Pancreas (tissue), 10 donors: ENCODE results near the gene FCN2. TPM values are rescaled to one million over a fixed set of nuclear protein-coding genes. Genes with fewer than 3 reads are reported as not detected.

Experiments used
- ATAC-seq, 4 donors: fragments of 200-7000 bp; cut with Tn5 transposase; one replicate each; pipeline versions ENCODE4 v1.8.0 to v1.9.1; 2020; ENCODE audit warnings: mild to moderate bottlenecking in 4 of 4, moderate library complexity in 4 of 4
- DNase-seq, 6 donors: peaks; one replicate each; pipeline ENCODE4 v3.0.0-alpha.2; 2020
- FAIRE-seq: peaks from 2 replicates; lab custom pipeline; 2012; peaks lifted over from hg19 to GRCh38; lab: Jason Lieb, UNC
- H3K27ac ChIP-seq, 4 donors: fragments of 200-600 bp; sonication (generic); 1 replicate in 3 of 4; 2 replicates in 1 of 4; pipeline versions ENCODE4 v1.5.0 to v1.8.0; 2020
- H3K27me3 ChIP-seq, 4 donors: fragments of 200-600 bp; one replicate each; pipeline ENCODE4 v1.8.0; 2021
- H3K36me3 ChIP-seq, 3 donors: fragments of 200-600 bp; sonication (generic) in 1 of 3; one replicate each; pipeline versions ENCODE4 v1.5.0 to v1.8.0; 2020 to 2021
- H3K4me1 ChIP-seq, 3 donors: fragments of 200-600 bp; one replicate each; pipeline ENCODE4 v1.8.0; 2021
- H3K4me3 ChIP-seq, 4 donors: fragments of 200-600 bp; sonication (generic) in 2 of 4; one replicate each; pipeline versions ENCODE4 v1.5.0 to v1.8.0; 2020 to 2021
- H3K9me3 ChIP-seq, 4 donors: fragments of 200-600 bp; one replicate each; pipeline ENCODE4 v1.8.0; 2021
- WGBS, 2 donors: extraction: QIAGEN DNeasy Blood & Tissue Kit; methylation state at CpG; one replicate each; pipeline ENCODE4 v1.1.7; 2013; 5-methylcytosine and 5-hydroxymethylcytosine counted together
- intact Hi-C, 3 donors: fragments of 100-400 bp; cut with DNase I; formaldehyde crosslinking; loops; one replicate each; pipeline versions ENCODE4 v1.11.1 to v1.14.2; 2022
- polyA plus RNA-seq, 2 donors: library from polyadenylated mRNA; stranded (reverse); fragments of 200-250 nt; gene quantifications; one replicate each; pipeline ENCODE4 v1.2.3, GENCODE V29; 2013
- total RNA-seq, 6 donors: library from RNA; stranded (reverse); fragmentation: NEBNext Ultra II Directional in 4 of 6; extraction: Animal tissue kit (Norgen Biotek cat#: 25700) in 4 of 6; gene quantifications; one replicate each; pipeline versions ENCODE4 v1.2.1 to v1.2.4, GENCODE V29; 2021 to 2023
- TF ChIP-seq, protein P1 (sequence below), 4 donors: fragments of 200-600 bp; sonication (generic) in 3 of 4; IDR thresholded peaks; one replicate each; pipeline versions ENCODE4 v1.5.0 to v1.8.0; 2021; ENCODE audit warnings: antibody characterized with exemption in 4 of 4
- donor health status: healthy with polysubstance abuse.
- donor health status: DM: no; HTN: no; CAD: no; lungs with moderate emphysema.
- donor health status: DM: no; HTN: no; CAD: no.
- donor health status: control.
- donor health status: control.
- donor health status: Bipolar disorder and iron deficiency.
- donor health status: DM: yes; HTN: yes; CAD: no.
- donor health status: DM: no; HTN: no; CAD: no.
- donor health status: DM: no; HTN: no; CAD: no.
- donor health status: DM: yes; HTN: yes; CAD: no.

FCN2 gene
- total and polyA plus RNA-seq, 8 donors = 0.16 to 0.84 (median 0.38) TPM; not detected in 3

DNA sequence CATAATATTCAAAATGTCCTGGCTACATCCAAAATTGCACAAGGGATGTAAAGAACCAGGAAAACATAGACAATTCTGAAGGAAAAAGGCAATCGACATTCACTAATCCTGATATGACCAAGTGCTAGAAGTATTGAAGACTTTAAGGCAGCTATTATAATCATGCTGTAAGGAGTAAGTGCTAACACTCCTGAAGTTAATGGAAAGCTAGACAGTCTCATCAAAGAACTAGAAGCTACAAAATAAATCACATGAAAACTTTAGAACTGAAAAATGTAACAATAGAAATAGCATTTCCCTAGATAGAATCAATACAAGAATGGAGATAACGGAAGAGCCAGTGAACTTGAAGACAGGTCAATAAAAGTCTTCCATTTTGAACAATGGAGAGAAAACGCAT lies 18.6 kb downstream of the FCN2 start:
- Histone ChIP-seq H3K4me3 (no peak overlapping the region), H3K36me3 (no peaks in the 10 kb centered on the region), H3K4me1 (no peaks in the 10 kb centered on the region), H3K27me3 (no peaks in the 10 kb centered on the region), H3K27ac (no peak overlapping the region), H3K9me3 (no peaks in the 10 kb centered on the region)
- no peak for DNase-seq
- FAIRE-seq = no peak
- intact Hi-C loops = no loop called here
- ATAC-seq = no peak
- TF ChIP-seq, protein P1, sequence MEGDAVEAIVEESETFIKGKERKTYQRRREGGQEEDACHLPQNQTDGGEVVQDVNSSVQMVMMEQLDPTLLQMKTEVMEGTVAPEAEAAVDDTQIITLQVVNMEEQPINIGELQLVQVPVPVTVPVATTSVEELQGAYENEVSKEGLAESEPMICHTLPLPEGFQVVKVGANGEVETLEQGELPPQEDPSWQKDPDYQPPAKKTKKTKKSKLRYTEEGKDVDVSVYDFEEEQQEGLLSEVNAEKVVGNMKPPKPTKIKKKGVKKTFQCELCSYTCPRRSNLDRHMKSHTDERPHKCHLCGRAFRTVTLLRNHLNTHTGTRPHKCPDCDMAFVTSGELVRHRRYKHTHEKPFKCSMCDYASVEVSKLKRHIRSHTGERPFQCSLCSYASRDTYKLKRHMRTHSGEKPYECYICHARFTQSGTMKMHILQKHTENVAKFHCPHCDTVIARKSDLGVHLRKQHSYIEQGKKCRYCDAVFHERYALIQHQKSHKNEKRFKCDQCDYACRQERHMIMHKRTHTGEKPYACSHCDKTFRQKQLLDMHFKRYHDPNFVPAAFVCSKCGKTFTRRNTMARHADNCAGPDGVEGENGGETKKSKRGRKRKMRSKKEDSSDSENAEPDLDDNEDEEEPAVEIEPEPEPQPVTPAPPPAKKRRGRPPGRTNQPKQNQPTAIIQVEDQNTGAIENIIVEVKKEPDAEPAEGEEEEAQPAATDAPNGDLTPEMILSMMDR (IDR thresholded peaks at IDR 0.05) = no peak
- WGBS, 2 donors = 61 to 77% methylated on average over 3 of the region's 3 CpGs

- no peak overlapping the region for H3K4me3 ChIP-seq
- ATAC-seq = no peak
Observed at GRCh38 chr9:134899818-134900217, 19.2 kb downstream of the FCN2 start.

DNA sequence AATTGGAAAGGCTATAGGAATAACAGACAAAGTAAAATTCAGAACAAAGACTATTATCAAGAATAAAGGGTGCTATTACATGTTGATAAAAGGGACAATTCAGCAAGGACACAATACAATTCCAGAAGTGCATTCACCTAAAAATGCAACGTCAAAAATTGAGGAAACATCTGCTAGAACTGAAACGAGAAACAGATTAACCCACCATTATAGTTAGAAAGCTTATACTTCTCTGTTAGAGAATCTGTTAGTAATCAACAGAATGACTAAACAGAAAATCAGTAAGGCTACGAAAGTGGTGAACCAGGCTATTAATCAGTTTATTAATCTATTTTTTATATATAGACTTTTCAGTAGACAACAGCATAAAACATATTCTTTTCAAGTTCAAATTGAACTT lies 22.3 kb downstream of the FCN2 start:
- TF ChIP-seq, protein P1 (IDR thresholded peaks at IDR 0.05) = no peak
- ATAC-seq (no peak), DNase-seq (no peak), FAIRE-seq (no peak)
- Histone ChIP-seq H3K27me3 (no peaks in the 10 kb centered on the region), H3K27ac (no peak overlapping the region), H3K4me3 (no peak overlapping the region), H3K36me3 (no peaks in the 10 kb centered on the region), H3K4me1 (no peaks in the 10 kb centered on the region), H3K9me3 (no peaks in the 10 kb centered on the region)
- WGBS, 2 donors = 47 to 59% methylated on average over 3 of the region's 3 CpGs
- intact Hi-C loops = no loop called here

More at GRCh38 chr9:134899818-134900217, 19.2 kb downstream of the FCN2 start:
- TF ChIP-seq, protein P1 (IDR thresholded peaks at IDR 0.05) = no peak
- FAIRE-seq (no peak), DNase-seq (peak in 1 of 6 donors; percentile 0)
- Histone ChIP-seq H3K27me3 (no peaks in the 10 kb centered on the region), H3K4me1 (no peaks in the 10 kb centered on the region), H3K9me3 (no peaks in the 10 kb centered on the region), H3K27ac (no peak overlapping the region), H3K36me3 (no peaks in the 10 kb centered on the region)
- intact Hi-C loops = no loop called here
- 78 to 100% methylated on average over 1 of the region's 1 CpG for WGBS, 2 donors

- H3K4me3 ChIP-seq = no peak overlapping the region
- TF ChIP-seq, protein P1 (IDR thresholded peaks at IDR 0.05) = no peak
- 62 to 73% methylated on average over 13 of the region's 13 CpGs for WGBS, 2 donors
- no peaks in the 10 kb centered on the region for H3K36me3 ChIP-seq
- H3K9me3 ChIP-seq = no peaks in the 10 kb centered on the region
- no peak for ATAC-seq
- intact Hi-C loops = no loop called here
- no peak for FAIRE-seq
- no peaks in the 10 kb centered on the region for H3K4me1 ChIP-seq
- DNase-seq = peak in 1 of 6 donors; percentile 1
- H3K27me3 ChIP-seq = peaks cover 0 to 4% (median 0%) of the 10 kb centered on the region in 4 donors
- no peak overlapping the region for H3K27ac ChIP-seq
Observed at GRCh38 chr9:134908524-134909309, 28.1 kb downstream of the FCN2 start.
